Mesothelial cell of epicardium (in vitro differentiated cells): Measurements from ENCODE around the gene AMZ1. TPM values are rescaled to one million over a fixed set of nuclear protein-coding genes. Genes with fewer than 3 reads are reported as not detected.

Experiments used
- DNase-seq, 2 experiments: peaks; one replicate each; pipeline ENCODE4 v3.0.0; 2021; ENCODE audit warnings: low spot score in 2 of 2; ENCODE audit not compliant: unreplicated experiment in 2 of 2
- H3K27ac Mint-ChIP-seq: 2 replicates; pipeline ENCODE4 v1.8.0; 2021; ENCODE audit warnings: mixed read lengths
- H3K27me3 Mint-ChIP-seq: 2 replicates; pipeline ENCODE4 v1.8.0; 2021; ENCODE audit warnings: low read depth, mixed read lengths
- H3K36me3 Mint-ChIP-seq: 2 replicates; pipeline ENCODE4 v1.8.0; 2021; ENCODE audit warnings: mixed read lengths
- H3K4me1 Mint-ChIP-seq: 2 replicates; pipeline ENCODE4 v1.8.0; 2021; ENCODE audit warnings: mixed read lengths
- H3K4me3 Mint-ChIP-seq: 2 replicates; pipeline ENCODE4 v1.8.0; 2021; ENCODE audit warnings: mild to moderate bottlenecking, moderate library complexity, mixed read lengths
- H3K9me3 Mint-ChIP-seq: 2 replicates; pipeline ENCODE4 v1.8.0; 2021; ENCODE audit warnings: mixed read lengths
- total RNA-seq: library from RNA; stranded (reverse); gene quantifications from 3 replicates; pipeline ENCODE4 v1.2.1, GENCODE V29; 2021
- TF ChIP-seq, protein P1 (sequence below): fragments of 200-600 bp; sonication (generic); IDR thresholded peaks from one replicate; pipeline ENCODE4 v1.5.0; 2021; ENCODE audit warnings: antibody characterized with exemption; ENCODE audit not compliant: unreplicated experiment

AMZ1 gene
- total RNA-seq, 1 donor from 2014 or later: 0.13 TPM

DNA sequence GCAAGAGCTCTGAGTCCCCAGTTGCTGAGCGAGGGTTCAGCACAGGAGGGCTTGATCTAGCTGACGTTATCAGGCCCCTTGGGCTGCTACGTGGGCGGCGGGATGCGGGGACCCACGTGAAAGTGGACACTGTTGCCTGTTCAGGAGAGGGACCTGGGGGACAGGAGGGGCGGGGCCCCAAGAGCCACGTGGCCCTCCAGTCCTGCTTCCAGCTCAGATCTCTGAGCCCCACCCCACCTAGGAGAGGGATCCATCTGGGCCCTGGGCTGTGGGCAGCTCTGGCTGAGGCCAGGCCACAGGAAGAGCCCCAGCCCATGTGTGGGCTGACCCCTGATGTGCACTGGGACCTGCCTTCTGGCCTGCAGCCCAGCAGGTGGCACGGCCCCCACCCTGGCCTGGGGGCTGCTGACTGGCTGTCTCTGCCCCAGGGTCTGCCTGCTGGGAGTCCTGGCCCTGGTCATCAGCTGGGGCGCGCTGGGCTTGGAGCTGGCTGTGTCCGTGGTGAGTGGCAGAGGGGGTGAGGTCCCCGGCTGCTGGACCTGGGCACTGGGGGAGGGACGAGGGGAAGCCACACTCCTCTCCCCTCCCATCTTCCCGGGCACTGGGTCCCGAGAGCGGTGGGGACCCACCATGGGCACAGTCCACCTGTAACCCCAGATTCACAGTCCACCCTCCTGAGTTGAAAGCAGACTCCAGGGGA, 38.7 kb upstream of the AMZ1 start:
- Mint-ChIP-seq H3K9me3 (no peaks in the 10 kb centered on the region), H3K4me1 (peaks cover 13% of the 10 kb centered on the region), H3K4me3 (no peak overlapping the region), H3K27ac (no peak overlapping the region), H3K36me3 (peaks cover 8% of the 10 kb centered on the region), H3K27me3 (no peaks in the 10 kb centered on the region)
- DNase-seq: no peak
- TF ChIP-seq, protein P1, sequence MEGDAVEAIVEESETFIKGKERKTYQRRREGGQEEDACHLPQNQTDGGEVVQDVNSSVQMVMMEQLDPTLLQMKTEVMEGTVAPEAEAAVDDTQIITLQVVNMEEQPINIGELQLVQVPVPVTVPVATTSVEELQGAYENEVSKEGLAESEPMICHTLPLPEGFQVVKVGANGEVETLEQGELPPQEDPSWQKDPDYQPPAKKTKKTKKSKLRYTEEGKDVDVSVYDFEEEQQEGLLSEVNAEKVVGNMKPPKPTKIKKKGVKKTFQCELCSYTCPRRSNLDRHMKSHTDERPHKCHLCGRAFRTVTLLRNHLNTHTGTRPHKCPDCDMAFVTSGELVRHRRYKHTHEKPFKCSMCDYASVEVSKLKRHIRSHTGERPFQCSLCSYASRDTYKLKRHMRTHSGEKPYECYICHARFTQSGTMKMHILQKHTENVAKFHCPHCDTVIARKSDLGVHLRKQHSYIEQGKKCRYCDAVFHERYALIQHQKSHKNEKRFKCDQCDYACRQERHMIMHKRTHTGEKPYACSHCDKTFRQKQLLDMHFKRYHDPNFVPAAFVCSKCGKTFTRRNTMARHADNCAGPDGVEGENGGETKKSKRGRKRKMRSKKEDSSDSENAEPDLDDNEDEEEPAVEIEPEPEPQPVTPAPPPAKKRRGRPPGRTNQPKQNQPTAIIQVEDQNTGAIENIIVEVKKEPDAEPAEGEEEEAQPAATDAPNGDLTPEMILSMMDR: no peak

DNA sequence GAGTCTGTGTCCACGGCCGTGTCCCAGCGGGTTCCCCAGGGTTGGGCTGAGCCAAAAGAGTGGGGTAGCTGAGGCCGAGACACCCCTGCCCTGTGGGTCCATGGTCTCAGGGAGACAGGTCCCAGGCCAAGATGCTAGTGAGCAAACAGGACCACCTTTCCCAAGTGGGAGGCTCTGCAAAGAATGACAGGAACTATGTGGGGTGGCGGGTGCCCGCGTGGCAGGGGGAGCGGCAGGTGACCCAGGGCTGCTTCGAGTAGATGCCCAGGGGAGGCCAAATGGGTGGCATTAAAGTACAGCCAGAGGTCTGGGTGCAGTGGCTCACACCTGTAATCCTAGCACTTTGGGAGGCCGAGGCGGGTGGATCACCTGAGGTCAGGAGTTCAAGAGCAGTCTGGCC, 38.0 kb upstream of the AMZ1 start:
- H3K36me3 Mint-ChIP-seq: peaks cover 8% of the 10 kb centered on the region
- no peak overlapping the region for H3K27ac Mint-ChIP-seq
- H3K4me1 Mint-ChIP-seq: peaks cover 7% of the 10 kb centered on the region
- TF ChIP-seq, protein P1: no peak
- no peaks in the 10 kb centered on the region for H3K9me3 Mint-ChIP-seq
- H3K27me3 Mint-ChIP-seq: no peaks in the 10 kb centered on the region
- no peak for DNase-seq
- no peak overlapping the region for H3K4me3 Mint-ChIP-seq

DNA sequence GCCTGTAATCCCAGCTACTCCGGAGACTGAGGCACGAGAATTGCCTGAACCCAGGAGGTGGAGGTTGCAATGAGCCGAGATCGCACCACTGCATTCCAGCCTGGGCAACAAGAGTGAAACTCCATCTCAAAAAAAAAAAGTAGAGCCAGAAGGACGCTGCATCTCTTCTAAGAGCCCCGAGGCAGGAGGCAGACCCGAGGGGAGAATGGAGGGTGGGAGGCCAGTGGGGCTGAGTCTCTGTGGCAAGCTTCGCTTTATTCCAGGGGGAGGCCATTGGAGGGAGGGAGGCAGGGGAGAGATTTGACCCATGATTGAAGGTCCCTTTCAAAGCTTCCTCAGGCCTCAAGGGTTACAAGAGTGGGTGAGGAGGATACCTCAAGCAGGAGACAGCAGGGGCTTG, 37.6 kb upstream of the AMZ1 start:
- Mint-ChIP-seq H3K9me3 (no peaks in the 10 kb centered on the region), H3K27me3 (no peaks in the 10 kb centered on the region), H3K36me3 (peaks cover 8% of the 10 kb centered on the region), H3K4me3 (no peak overlapping the region), H3K4me1 (peaks cover 3% of the 10 kb centered on the region), H3K27ac (peak overlapping the region; percentile 76)
- DNase-seq: no peak
- TF ChIP-seq, protein P1: no peak

DNA sequence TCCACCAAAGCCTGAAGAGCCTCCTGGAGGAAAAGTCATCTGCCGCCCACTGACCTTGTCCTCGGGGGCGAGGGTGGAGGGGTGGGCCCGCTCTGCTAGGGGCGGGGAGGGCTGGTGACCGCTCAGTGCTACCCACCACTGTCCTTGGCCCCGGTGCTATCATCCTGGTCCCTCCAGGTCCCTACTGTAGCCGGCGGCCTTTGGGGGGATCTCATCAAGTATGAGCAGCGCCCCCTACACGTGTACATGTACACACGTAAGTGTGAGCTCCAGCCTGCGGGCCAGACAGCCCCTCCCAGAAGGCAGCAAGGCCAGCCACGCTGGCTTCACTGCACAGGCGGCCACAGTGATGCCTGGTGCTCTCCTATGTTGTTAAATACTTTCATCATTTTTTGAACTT, 36.7 kb upstream of the AMZ1 start:
- TF ChIP-seq, protein P1: no peak
- DNase-seq: no peak
- Mint-ChIP-seq H3K9me3 (no peaks in the 10 kb centered on the region), H3K27ac (no peak overlapping the region), H3K4me1 (no peaks in the 10 kb centered on the region), H3K27me3 (no peaks in the 10 kb centered on the region), H3K4me3 (no peak overlapping the region), H3K36me3 (peaks cover 8% of the 10 kb centered on the region)

DNA sequence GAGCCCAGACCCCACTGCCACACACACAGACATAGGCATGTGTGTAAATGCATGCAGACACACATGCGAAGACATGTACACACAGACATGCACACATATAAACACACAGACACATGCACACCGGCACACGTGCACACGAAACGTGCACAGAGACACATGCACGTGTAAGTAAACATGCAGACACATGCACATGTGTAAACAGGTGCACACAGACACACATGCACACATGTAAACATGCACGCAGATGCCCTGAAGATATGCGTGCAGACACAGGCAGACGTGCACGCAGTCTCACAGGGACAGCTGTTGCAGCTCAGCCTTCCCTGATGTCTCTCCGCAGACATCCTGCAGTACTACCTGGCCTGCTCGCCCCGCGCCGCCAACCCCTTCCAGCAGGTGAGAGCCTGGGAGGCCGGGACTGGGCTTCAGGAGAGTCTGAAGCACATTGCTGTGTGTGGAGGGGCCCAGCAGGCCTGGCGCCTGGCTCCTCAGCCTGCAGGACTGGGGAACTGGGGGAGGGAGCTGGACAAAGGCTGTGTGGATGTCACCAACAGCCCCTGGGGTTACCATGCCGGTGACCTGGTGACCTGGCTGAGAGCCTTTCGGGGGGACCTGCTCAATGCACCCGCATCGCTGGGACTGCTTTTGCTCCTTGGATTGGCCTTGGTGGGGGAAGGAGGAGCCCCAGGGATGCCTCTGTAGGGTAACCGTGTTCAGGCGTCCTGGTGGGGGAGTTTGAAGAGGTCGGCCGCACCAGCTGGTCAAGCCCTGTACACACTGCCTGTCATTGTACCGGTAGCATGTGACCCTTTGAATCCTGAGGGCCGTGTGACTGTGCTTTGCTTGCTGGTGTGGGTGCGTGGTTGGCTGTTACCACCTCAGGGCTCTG, 35.9 kb upstream of the AMZ1 start:
- Mint-ChIP-seq H3K27me3 (no peaks in the 10 kb centered on the region), H3K9me3 (no peaks in the 10 kb centered on the region), H3K36me3 (peaks cover 10% of the 10 kb centered on the region), H3K27ac (no peak overlapping the region), H3K4me1 (no peaks in the 10 kb centered on the region), H3K4me3 (no peak overlapping the region)
- no peak for DNase-seq
- TF ChIP-seq, protein P1: no peak
